GM08714 (cell line): ENCODE data around the gene CDH11.

Source experiments
- H3K4me3 ChIP-seq: fragments of 200-500 bp; sonication (Bioruptor generic); 2 replicates; pipeline ENCODE4 v1.5.1; 2014; ENCODE audit warnings: mild to moderate bottlenecking, low read length, inconsistent platforms
- ZNF274 ChIP-seq: IDR thresholded peaks from 2 replicates; pipeline ENCODE4 v1.6.1; 2012; ENCODE audit warnings: mild to moderate bottlenecking, low read depth, low read length

CDH11 gene

GRCh38 chr16:65120831-65121721 is 787 bp downstream of the CDH11 start:
- H3K4me3 ChIP-seq = no peak overlapping the region; the same call in 1 of the 2 replicates
- no peak for TF ChIP-seq ZNF274

GRCh38 chr16:65120461-65120830 is 1.4 kb downstream of the CDH11 start:
- H3K4me3 ChIP-seq = no peak overlapping the region
- TF ChIP-seq ZNF274 = no peak

GRCh38 chr16:65119901-65120401 is 1.9 kb downstream of the CDH11 start:
- no peak overlapping the region for H3K4me3 ChIP-seq
- TF ChIP-seq ZNF274 = no peak

GRCh38 chr16:65119435-65119834 is 2.4 kb downstream of the CDH11 start:
- H3K4me3 ChIP-seq = no peak overlapping the region
- TF ChIP-seq ZNF274 = no peak

GRCh38 chr16:65118871-65119270 is 3.0 kb downstream of the CDH11 start:
- no peak for TF ChIP-seq ZNF274

GRCh38 chr16:65117811-65118448 is 3.9 kb downstream of the CDH11 start:
- no peak for TF ChIP-seq ZNF274
- H3K4me3 ChIP-seq = no peak overlapping the region

More at GRCh38 chr16:65118871-65119270, 3.0 kb downstream of the CDH11 start:
- H3K4me3 ChIP-seq = no peak overlapping the region

- H3K4me3 ChIP-seq = no peak overlapping the region
- no peak for TF ChIP-seq ZNF274
These were observed 4.9 kb downstream of the CDH11 start for GRCh38 chr16:65116818-65117430.

GRCh38 chr16:65116216-65116615 is 5.6 kb downstream of the CDH11 start:
- H3K4me3 ChIP-seq = no peak overlapping the region
- TF ChIP-seq ZNF274 = no peak

GRCh38 chr16:65114527-65114926 is 7.3 kb downstream of the CDH11 start:
- TF ChIP-seq ZNF274 = no peak
- H3K4me3 ChIP-seq = no peak overlapping the region

- TF ChIP-seq ZNF274 = no peak
- H3K4me3 ChIP-seq = no peak overlapping the region
These were observed 8.4 kb downstream of the CDH11 start for GRCh38 chr16:65113441-65113840.

GRCh38 chr16:65111306-65111705 is 10.6 kb downstream of the CDH11 start:
- no peak for TF ChIP-seq ZNF274
- no peak overlapping the region for H3K4me3 ChIP-seq

GRCh38 chr16:65106757-65107156 is 15.1 kb downstream of the CDH11 start:
- no peak for TF ChIP-seq ZNF274
- H3K4me3 ChIP-seq = no peak overlapping the region

GRCh38 chr16:65105171-65105570 is 16.7 kb downstream of the CDH11 start:
- no peak for TF ChIP-seq ZNF274
- H3K4me3 ChIP-seq = no peak overlapping the region

- no peak for TF ChIP-seq ZNF274
- H3K4me3 ChIP-seq = no peak overlapping the region
These were observed 17.4 kb downstream of the CDH11 start for GRCh38 chr16:65104471-65104870.
